WTC11 (cell line): Measurements from ENCODE around the gene RPL10A.

Experiments used
- ARID4B ChIP-seq: sonication (generic); formaldehyde crosslinking; IDR thresholded peaks from 2 replicates; pipeline ENCODE4 v1.8.0; 2023; ENCODE audit warnings: missing genetic modification reagents, mild to moderate bottlenecking, borderline replicate concordance
- ATF1 ChIP-seq: sonication (generic); formaldehyde crosslinking; IDR thresholded peaks from 2 replicates; pipeline ENCODE4 v1.8.1; 2023; ENCODE audit warnings: mild to moderate bottlenecking, moderate library complexity, missing genetic modification reagents
- CDX4 ChIP-seq: fragments of 250-450 bp; sonication (Bioruptor Pico); IDR thresholded peaks from 2 replicates; pipeline ENCODE4 v1.9.0; 2021; ENCODE audit warnings: moderate library complexity, mild to moderate bottlenecking, inconsistent platforms, borderline replicate concordance
- CTCF ChIP-seq: fragments of 200-600 bp; IDR thresholded peaks from 2 replicates; pipeline ENCODE4 v1.8.0; 2022; ENCODE audit warnings: antibody characterized with exemption
- E2F4 ChIP-seq: sonication (generic); formaldehyde crosslinking; IDR thresholded peaks from 2 replicates; pipeline ENCODE4 v1.8.1; 2022; ENCODE audit warnings: low read depth, mild to moderate bottlenecking, moderate library complexity, missing genetic modification reagents, borderline replicate concordance
- HMGXB4 ChIP-seq: sonication (generic); formaldehyde crosslinking; IDR thresholded peaks from 2 replicates; pipeline ENCODE4 v1.8.1; 2023; ENCODE audit warnings: mild to moderate bottlenecking, moderate library complexity, missing genetic modification reagents
- KAT7 ChIP-seq: sonication (generic); formaldehyde crosslinking; IDR thresholded peaks from 2 replicates; pipeline ENCODE4 v1.8.1; 2023; ENCODE audit warnings: missing genetic modification reagents, mild to moderate bottlenecking, borderline replicate concordance
- MYBL2 ChIP-seq: sonication (generic); formaldehyde crosslinking; IDR thresholded peaks from 2 replicates; pipeline ENCODE4 v1.8.1; 2023; ENCODE audit warnings: mild to moderate bottlenecking, moderate library complexity, missing genetic modification reagents
- SP1 ChIP-seq: sonication (generic); formaldehyde crosslinking; conservative IDR thresholded peaks from 2 replicates; pipeline ENCODE4 v1.8.1; 2022; ENCODE audit warnings: missing genetic modification reagents
- STAT6 ChIP-seq: sonication (generic); formaldehyde crosslinking; conservative IDR thresholded peaks from 2 replicates; pipeline ENCODE4 v1.8.1; 2023; ENCODE audit warnings: mild to moderate bottlenecking, low read depth, missing genetic modification reagents, moderate library complexity
- USF1 ChIP-seq: sonication (generic); formaldehyde crosslinking; IDR thresholded peaks from 2 replicates; pipeline ENCODE4 v1.8.0; 2022; ENCODE audit warnings: mild to moderate bottlenecking, missing genetic modification reagents
- USF2 ChIP-seq: sonication (generic); formaldehyde crosslinking; IDR thresholded peaks from 2 replicates; pipeline ENCODE4 v1.8.1; 2023; ENCODE audit warnings: mild to moderate bottlenecking, missing genetic modification reagents, moderate library complexity
- ZNF219 ChIP-seq: sonication (generic); formaldehyde crosslinking; IDR thresholded peaks from 2 replicates; pipeline ENCODE4 v1.8.0; 2023; ENCODE audit warnings: missing genetic modification reagents, mild to moderate bottlenecking, borderline replicate concordance

GRCh38 chr6:35429463-35429862 is 38.7 kb upstream of the RPL10A start:
- TF ChIP-seq MYBL2 (CRISPR knock-in tag) = no peak
- no peak for TF ChIP-seq CTCF
- no peak for TF ChIP-seq SP1 (CRISPR knock-in tag)
- no peak for TF ChIP-seq HMGXB4 (CRISPR knock-in tag)
- no peak for TF ChIP-seq STAT6 (CRISPR knock-in tag)
- no peak for TF ChIP-seq ATF1 (CRISPR knock-in tag)
- no peak for TF ChIP-seq KAT7
- no peak for TF ChIP-seq ARID4B (CRISPR knock-in tag)
- no peak for TF ChIP-seq CDX4 (CRISPR knock-in tag)
- no peak for TF ChIP-seq USF2 (CRISPR knock-in tag)
- no peak for TF ChIP-seq ZNF219 (CRISPR knock-in tag)
- no peak for TF ChIP-seq E2F4 (CRISPR knock-in tag)
- no peak for TF ChIP-seq USF1 (CRISPR knock-in tag)
